ENCODE data around the gene ACYP1.

DNA sequence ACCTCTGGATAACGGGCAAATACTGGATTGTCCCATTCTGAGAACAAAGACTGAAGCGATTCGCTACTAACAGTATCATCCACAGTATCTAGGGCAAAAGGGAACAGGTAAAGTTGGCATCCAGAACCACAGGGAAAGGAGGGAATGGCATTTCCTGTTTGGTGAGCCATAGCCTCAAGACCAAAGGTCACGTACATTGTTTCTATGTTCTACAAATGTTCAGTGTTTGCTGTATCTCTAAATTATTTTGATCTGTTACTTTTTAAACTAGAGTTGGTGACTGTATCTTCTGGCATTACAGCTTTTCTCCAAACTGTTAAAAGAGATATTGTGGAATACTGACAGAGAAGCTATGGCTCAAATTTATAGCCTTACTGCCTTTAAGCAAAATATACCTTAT lies 22.2 kb downstream of the ACYP1 start:
- no peak for TF ChIP-seq POLR2A (IDR thresholded peaks at IDR 0.05; ENCODE audit: low read length)
- TF ChIP-seq GATA1 (IDR thresholded peaks at IDR 0.05; ENCODE audit: low read depth, low read length): no peak
